Mucosa of rectum (tissue), 2 donors: Measurements from ENCODE around the gene FAS.

ENCODE experiments used
- H3K27ac ChIP-seq, 2 donors: one replicate each; pipeline ENCODE4 v1.7.0; 2013; ENCODE audit warnings: inconsistent platforms in 2 of 2, low read depth in 2 of 2, low read length in 2 of 2
- H3K27me3 ChIP-seq, 2 donors: one replicate each; pipeline ENCODE4 v1.7.0; 2013; ENCODE audit warnings: low read length in 2 of 2; ENCODE audit not compliant: control insufficient read depth in 2 of 2, insufficient read depth in 2 of 2
- H3K36me3 ChIP-seq, 2 donors: one replicate each; pipeline ENCODE4 v1.7.0; 2013; ENCODE audit warnings: low read length in 2 of 2; ENCODE audit not compliant: control insufficient read depth in 2 of 2, insufficient read depth in 2 of 2
- H3K4me1 ChIP-seq, 2 donors: one replicate each; pipeline ENCODE4 v1.7.0; 2013; ENCODE audit warnings: low read length in 2 of 2, mild to moderate bottlenecking in 1 of 2; ENCODE audit not compliant: control insufficient read depth in 2 of 2, insufficient read depth in 2 of 2
- H3K4me3 ChIP-seq, 2 donors: one replicate each; pipeline ENCODE4 v1.7.0; 2013; ENCODE audit warnings: low read length in 2 of 2
- H3K9ac ChIP-seq, 2 donors: one replicate each; pipeline ENCODE4 v1.7.0; 2013; ENCODE audit warnings: low read length in 2 of 2, low read depth in 1 of 2, mild to moderate bottlenecking in 1 of 2
- H3K9me3 ChIP-seq, 2 donors: one replicate each; pipeline ENCODE4 v1.7.0; 2013; ENCODE audit warnings: low read length in 2 of 2; ENCODE audit not compliant: control insufficient read depth in 2 of 2
- donor health status: healthy.
- donor health status: Normal muscosa, but diverticular disease.

FAS gene

GRCh38 chr10:89029181-89029580 lies 38.6 kb downstream of the FAS start:
- no peak overlapping the region for H3K9ac ChIP-seq
- no peaks in the 10 kb centered on the region for H3K9me3 ChIP-seq
- no peaks in the 10 kb centered on the region for H3K36me3 ChIP-seq
- peaks cover 0 to 6% of the 10 kb centered on the region in 2 donors for H3K4me1 ChIP-seq
- H3K27ac ChIP-seq = no peak overlapping the region
- H3K27me3 ChIP-seq = no peaks in the 10 kb centered on the region
- H3K4me3 ChIP-seq = no peak overlapping the region

- no peaks in the 10 kb centered on the region for H3K9me3 ChIP-seq
Observed at GRCh38 chr10:89029785-89030437, 39.3 kb downstream of the FAS start.

GRCh38 chr10:89030791-89031190 lies 40.2 kb downstream of the FAS start:
- H3K27ac ChIP-seq = no peak overlapping the region
- H3K9ac ChIP-seq = no peak overlapping the region
- no peak overlapping the region for H3K4me3 ChIP-seq
- peaks cover 0 to 6% of the 10 kb centered on the region in 2 donors for H3K4me1 ChIP-seq
- H3K27me3 ChIP-seq = no peaks in the 10 kb centered on the region
- no peaks in the 10 kb centered on the region for H3K9me3 ChIP-seq
- H3K36me3 ChIP-seq = no peaks in the 10 kb centered on the region

More at GRCh38 chr10:89029785-89030437, 39.3 kb downstream of the FAS start:
- Histone ChIP-seq H3K27me3 (no peaks in the 10 kb centered on the region), H3K36me3 (no peaks in the 10 kb centered on the region), H3K9ac (no peak overlapping the region), H3K27ac (no peak overlapping the region), H3K4me3 (peak overlapping the region in 1 of 2 donors; percentile 3), H3K4me1 (peaks cover 0 to 6% of the 10 kb centered on the region in 2 donors)

- Histone ChIP-seq H3K27ac (no peak overlapping the region), H3K9me3 (no peaks in the 10 kb centered on the region), H3K4me3 (no peak overlapping the region), H3K9ac (no peak overlapping the region), H3K4me1 (peaks cover 0 to 6% of the 10 kb centered on the region in 2 donors), H3K36me3 (no peaks in the 10 kb centered on the region), H3K27me3 (no peaks in the 10 kb centered on the region)
Observed at GRCh38 chr10:89032141-89032891, 41.7 kb downstream of the FAS start.

GRCh38 chr10:89035461-89035860 lies 44.9 kb downstream of the FAS start:
- Histone ChIP-seq H3K4me1 (peaks cover 0 to 6% of the 10 kb centered on the region in 2 donors), H3K9ac (no peak overlapping the region), H3K27me3 (no peaks in the 10 kb centered on the region), H3K36me3 (no peaks in the 10 kb centered on the region), H3K9me3 (no peaks in the 10 kb centered on the region), H3K27ac (no peak overlapping the region), H3K4me3 (no peak overlapping the region)

GRCh38 chr10:89037096-89037495 lies 46.5 kb downstream of the FAS start:
- Histone ChIP-seq H3K36me3 (no peaks in the 10 kb centered on the region), H3K27me3 (no peaks in the 10 kb centered on the region), H3K9ac (no peak overlapping the region), H3K4me3 (no peak overlapping the region), H3K4me1 (peaks cover 0 to 3% of the 10 kb centered on the region in 2 donors), H3K27ac (no peak overlapping the region), H3K9me3 (no peaks in the 10 kb centered on the region)

GRCh38 chr10:89042562-89042961 lies 52.0 kb downstream of the FAS start:
- Histone ChIP-seq H3K27me3 (no peaks in the 10 kb centered on the region), H3K4me1 (no peaks in the 10 kb centered on the region), H3K27ac (no peak overlapping the region), H3K9ac (no peak overlapping the region), H3K36me3 (no peaks in the 10 kb centered on the region), H3K9me3 (no peaks in the 10 kb centered on the region), H3K4me3 (no peak overlapping the region)

GRCh38 chr10:89043052-89043451 lies 52.5 kb downstream of the FAS start:
- Histone ChIP-seq H3K27ac (no peak overlapping the region), H3K9ac (no peak overlapping the region), H3K4me1 (no peaks in the 10 kb centered on the region), H3K36me3 (no peaks in the 10 kb centered on the region), H3K9me3 (no peaks in the 10 kb centered on the region), H3K27me3 (no peaks in the 10 kb centered on the region), H3K4me3 (no peak overlapping the region)

- H3K4me3 ChIP-seq = no peak overlapping the region
- no peaks in the 10 kb centered on the region for H3K4me1 ChIP-seq
- H3K27me3 ChIP-seq = no peaks in the 10 kb centered on the region
- H3K9ac ChIP-seq = no peak overlapping the region
- no peaks in the 10 kb centered on the region for H3K36me3 ChIP-seq
- no peak overlapping the region for H3K27ac ChIP-seq
- H3K9me3 ChIP-seq = no peaks in the 10 kb centered on the region
Observed at GRCh38 chr10:89047397-89047796, 56.8 kb downstream of the FAS start.

- H3K4me1 ChIP-seq = no peaks in the 10 kb centered on the region
- no peaks in the 10 kb centered on the region for H3K36me3 ChIP-seq
- no peaks in the 10 kb centered on the region for H3K9me3 ChIP-seq
- H3K27me3 ChIP-seq = no peaks in the 10 kb centered on the region
- no peak overlapping the region for H3K4me3 ChIP-seq
- H3K9ac ChIP-seq = no peak overlapping the region
- no peak overlapping the region for H3K27ac ChIP-seq
Observed at GRCh38 chr10:89051593-89051992, 61.0 kb downstream of the FAS start.
